ENCODE data around the gene DISC1.
"Not testable (repeated sequence)": the region's sequence is repeated elsewhere in the genome, so short reads cannot be mapped to it uniquely, and the experiment has no call there.

DISC1 gene

GRCh38 chr1:231936983-231937775, 310.6 kb downstream of the DISC1 start:
- Mint-ChIP-seq H3K27me3 (no peaks in the 10 kb centered on the region), H3K9me3 (no peaks in the 10 kb centered on the region), H3K4me3 (no peak overlapping the region), H3K27ac (no peak overlapping the region), H3K36me3 (ENCODE audit: low read depth) (no peaks in the 10 kb centered on the region), H3K4me1 (no peaks in the 10 kb centered on the region)
- no peak for DNase-seq
- ATAC-seq = no peak

- ATAC-seq (no peak), DNase-seq (no peak)
- no peaks in the 10 kb centered on the region for H3K9me3 Mint-ChIP-seq
- peaks cover 1% of the 10 kb centered on the region for H3K36me3 Mint-ChIP-seq (ENCODE audit: low read depth)
- H3K27me3 Mint-ChIP-seq = no peaks in the 10 kb centered on the region
- H3K4me1 Mint-ChIP-seq = no peaks in the 10 kb centered on the region
- H3K27ac Mint-ChIP-seq = no peak overlapping the region
- H3K4me3 Mint-ChIP-seq = no peak overlapping the region
Observed at GRCh38 chr1:231938211-231938610, 311.6 kb downstream of the DISC1 start.

DNA sequence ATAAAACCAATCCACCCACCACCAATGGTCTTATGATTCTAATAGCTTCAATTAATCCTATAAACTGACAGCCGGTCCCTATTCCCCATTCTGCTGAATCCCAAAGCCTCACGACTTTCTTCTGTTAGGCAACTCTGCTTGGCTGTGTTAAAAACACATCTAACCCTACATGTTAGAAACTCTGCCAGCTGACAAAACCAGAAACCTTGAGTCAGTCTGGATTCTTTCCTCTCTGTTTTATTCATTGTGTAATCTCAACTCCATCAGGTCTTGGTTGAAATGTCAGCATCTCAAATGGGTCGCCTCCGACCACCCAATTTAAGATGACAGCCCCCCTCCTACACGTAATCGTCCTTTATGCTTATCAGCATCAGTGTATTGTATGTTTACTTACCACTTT, 312.1 kb downstream of the DISC1 start:
- H3K4me3 Mint-ChIP-seq = no peak overlapping the region
- no peak overlapping the region for H3K27ac Mint-ChIP-seq
- H3K27me3 Mint-ChIP-seq = no peaks in the 10 kb centered on the region
- DNase-seq (no peak), ATAC-seq (no peak)
- H3K9me3 Mint-ChIP-seq = no peaks in the 10 kb centered on the region
- H3K36me3 Mint-ChIP-seq (ENCODE audit: low read depth) = peaks cover 1% of the 10 kb centered on the region
- H3K4me1 Mint-ChIP-seq = no peaks in the 10 kb centered on the region

DNA sequence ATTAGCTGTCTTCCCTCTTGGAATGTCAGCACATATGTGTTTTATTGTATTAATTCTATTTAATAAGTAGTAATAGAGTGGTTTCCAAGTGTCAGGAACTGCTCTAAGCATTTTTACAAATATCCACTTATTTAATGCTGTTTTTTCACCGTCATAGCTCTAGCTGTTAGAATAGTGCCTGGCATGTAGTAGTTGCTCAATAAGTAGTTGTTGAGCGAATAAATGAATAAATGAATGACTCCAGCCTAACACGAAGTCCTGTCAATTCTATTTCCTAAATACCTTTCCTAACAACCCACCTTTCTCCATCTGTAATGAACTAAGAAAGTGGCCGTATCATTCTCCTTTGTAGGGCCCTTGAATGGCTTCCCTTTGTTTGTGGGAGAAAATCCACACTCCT, 312.5 kb downstream of the DISC1 start:
- DNase-seq (no peak), ATAC-seq (no peak)
- H3K4me1 Mint-ChIP-seq = no peaks in the 10 kb centered on the region
- H3K27ac Mint-ChIP-seq = no peak overlapping the region
- no peaks in the 10 kb centered on the region for H3K27me3 Mint-ChIP-seq
- no peaks in the 10 kb centered on the region for H3K9me3 Mint-ChIP-seq
- no peak overlapping the region for H3K4me3 Mint-ChIP-seq
- peaks cover 1% of the 10 kb centered on the region for H3K36me3 Mint-ChIP-seq (ENCODE audit: low read depth)

DNA sequence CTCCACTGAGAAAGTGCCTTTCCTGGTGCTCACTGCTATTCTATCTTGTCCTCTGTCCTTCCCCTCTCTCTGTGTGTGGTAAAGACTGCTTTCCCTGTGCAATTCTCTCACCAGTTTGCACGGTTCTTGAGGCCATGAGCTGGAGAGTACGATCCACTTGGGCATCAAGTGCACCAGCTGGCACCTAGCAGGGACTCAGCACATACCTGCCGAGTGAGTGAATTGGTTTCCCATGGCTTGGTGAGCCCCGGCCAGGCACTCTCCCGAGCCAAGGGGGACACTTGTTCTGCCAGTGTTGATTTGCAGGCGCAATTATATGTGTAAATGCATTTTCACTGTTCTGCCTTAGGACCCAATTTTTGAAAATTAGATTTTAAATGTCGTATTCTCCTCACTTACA, 313.5 kb downstream of the DISC1 start:
- no peak overlapping the region for H3K27ac Mint-ChIP-seq
- H3K4me1 Mint-ChIP-seq = no peaks in the 10 kb centered on the region
- DNase-seq (no peak), ATAC-seq (no peak)
- peaks cover 3% of the 10 kb centered on the region for H3K36me3 Mint-ChIP-seq (ENCODE audit: low read depth)
- no peaks in the 10 kb centered on the region for H3K27me3 Mint-ChIP-seq
- H3K9me3 Mint-ChIP-seq = peaks cover under 1% of the 10 kb centered on the region
- no peak overlapping the region for H3K4me3 Mint-ChIP-seq

- Mint-ChIP-seq H3K4me3 (no peak overlapping the region), H3K27ac (no peak overlapping the region), H3K4me1 (no peaks in the 10 kb centered on the region), H3K36me3 (ENCODE audit: low read depth) (peaks cover 3% of the 10 kb centered on the region), H3K27me3 (no peaks in the 10 kb centered on the region), H3K9me3 (peaks cover 5% of the 10 kb centered on the region)
- no peak for DNase-seq
- ATAC-seq = no peak
Observed at GRCh38 chr1:231940701-231941100, 314.1 kb downstream of the DISC1 start.

DNA sequence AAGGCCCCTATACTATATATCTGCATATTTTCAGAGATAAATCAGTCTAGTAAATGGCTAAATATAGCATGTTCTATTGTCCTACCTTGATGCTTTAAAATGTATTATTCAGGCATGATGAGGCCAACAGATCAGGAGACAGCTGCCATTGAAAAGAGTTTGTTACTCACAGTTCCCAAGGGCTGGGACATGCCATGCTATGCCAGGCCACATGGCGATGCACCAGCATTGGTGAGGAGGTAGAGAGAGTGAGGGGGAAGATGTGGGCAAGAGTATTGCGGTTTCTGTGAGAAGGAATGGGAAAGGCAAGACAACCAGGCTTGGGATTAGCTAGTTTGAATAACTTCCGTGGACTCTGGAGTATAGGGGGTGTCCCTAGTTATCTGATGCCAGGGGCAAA, 316.5 kb downstream of the DISC1 start:
- DNase-seq (no peak), ATAC-seq (no peak)
- Mint-ChIP-seq H3K4me3 (no peak overlapping the region), H3K36me3 (ENCODE audit: low read depth) (peaks cover 3% of the 10 kb centered on the region), H3K4me1 (no peaks in the 10 kb centered on the region), H3K9me3 (peaks cover 11% of the 10 kb centered on the region), H3K27ac (no peak overlapping the region), H3K27me3 (no peaks in the 10 kb centered on the region)

DNA sequence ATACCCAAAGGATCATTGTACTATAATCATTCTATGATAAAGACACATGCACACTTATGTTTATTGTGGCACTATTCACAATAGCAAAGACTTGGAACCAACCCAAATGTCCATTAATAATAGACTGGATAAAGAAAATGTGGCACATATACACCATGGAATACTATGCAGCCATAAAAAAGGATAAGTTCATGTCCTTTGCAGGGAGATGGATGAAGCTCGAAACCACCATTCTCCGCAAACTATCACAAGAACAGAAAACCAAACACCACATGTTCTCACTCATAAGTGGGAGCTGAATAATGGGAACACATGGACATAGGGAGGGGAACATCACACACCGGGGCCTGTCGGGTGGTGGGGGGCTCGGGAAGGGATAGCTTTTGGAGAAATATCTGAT, 321.5 kb downstream of the DISC1 start:
- not testable (repeated sequence) for H3K27ac Mint-ChIP-seq; H3K4me3 Mint-ChIP-seq; DNase-seq; H3K27me3 Mint-ChIP-seq; H3K36me3 Mint-ChIP-seq (ENCODE audit: low read depth); H3K4me1 Mint-ChIP-seq; ATAC-seq
- H3K9me3 Mint-ChIP-seq = peaks cover 11% of the 10 kb centered on the region

DNA sequence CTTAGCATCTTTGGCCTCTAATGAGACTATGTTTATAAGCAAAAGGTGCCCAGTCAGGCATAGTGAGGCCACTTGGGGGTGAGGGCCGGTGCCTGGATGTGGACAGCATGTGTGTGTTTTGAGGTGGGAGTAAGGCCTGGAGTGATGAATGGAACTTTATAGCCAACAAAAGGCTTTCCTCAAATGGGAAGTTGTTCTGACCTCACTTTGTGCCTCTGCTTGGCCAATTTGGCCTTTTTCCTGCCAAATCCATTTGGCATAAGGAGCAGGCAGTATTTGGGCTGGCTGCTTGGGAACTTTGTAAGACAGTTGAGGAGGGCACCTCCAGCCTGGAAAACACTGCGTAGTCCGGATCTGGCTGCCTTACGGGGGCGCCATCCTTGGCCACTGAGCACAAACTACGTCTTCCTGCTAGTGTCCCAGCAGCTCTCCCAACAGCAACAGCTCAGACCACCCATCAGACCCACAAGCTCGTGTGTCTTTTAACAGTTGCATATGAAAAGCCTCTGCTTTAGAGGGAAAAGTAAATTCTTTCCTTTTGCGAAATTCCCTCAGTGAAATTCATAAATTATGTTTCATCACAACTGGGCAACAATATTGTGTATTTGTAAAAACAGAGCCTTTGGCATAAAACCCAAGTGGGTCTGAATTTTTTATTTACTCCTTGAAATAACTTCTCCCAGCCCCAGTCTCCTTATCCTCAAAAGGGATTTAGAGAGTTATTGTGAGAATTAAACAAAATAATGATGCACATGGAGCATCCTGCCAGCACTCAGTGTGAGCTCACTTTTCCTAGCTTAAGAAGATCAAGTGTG, 322.9 kb downstream of the DISC1 start:
- Mint-ChIP-seq H3K9me3 (peaks cover 11% of the 10 kb centered on the region), H3K27ac (no peak overlapping the region), H3K4me3 (no peak overlapping the region), H3K36me3 (ENCODE audit: low read depth) (peaks cover 2% of the 10 kb centered on the region), H3K4me1 (no peaks in the 10 kb centered on the region), H3K27me3 (no peaks in the 10 kb centered on the region)
- no peak for ATAC-seq
- DNase-seq = no peak

GRCh38 chr1:231950331-231951128, 323.9 kb downstream of the DISC1 start:
- peaks cover 6% of the 10 kb centered on the region for H3K9me3 Mint-ChIP-seq
- H3K4me3 Mint-ChIP-seq = no peak overlapping the region
- H3K27me3 Mint-ChIP-seq = no peaks in the 10 kb centered on the region
- no peak for ATAC-seq
- no peaks in the 10 kb centered on the region for H3K36me3 Mint-ChIP-seq (ENCODE audit: low read depth)
- no peak overlapping the region for H3K27ac Mint-ChIP-seq
- no peak for DNase-seq
- H3K4me1 Mint-ChIP-seq = no peaks in the 10 kb centered on the region

DNA sequence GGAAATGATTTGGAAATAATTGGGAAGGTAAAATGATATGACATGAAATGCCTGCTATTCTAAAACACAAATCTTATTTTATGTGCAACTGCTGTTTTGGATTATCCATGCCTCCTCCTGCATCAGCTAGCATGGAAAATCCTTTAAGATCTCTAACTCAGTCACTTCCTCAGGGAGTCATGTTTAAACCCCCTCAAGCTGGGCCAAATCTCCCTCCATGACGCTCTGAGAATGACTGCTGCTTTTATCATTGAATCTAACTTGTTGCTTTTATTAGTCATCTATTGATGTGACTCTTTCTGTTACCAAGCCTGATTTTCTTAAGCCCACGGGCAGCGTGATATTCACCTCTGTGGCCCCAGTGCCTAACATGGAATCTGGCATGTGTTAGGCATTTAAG, 324.8 kb downstream of the DISC1 start:
- H3K4me3 Mint-ChIP-seq = no peak overlapping the region
- no peaks in the 10 kb centered on the region for H3K27me3 Mint-ChIP-seq
- H3K36me3 Mint-ChIP-seq (ENCODE audit: low read depth) = no peaks in the 10 kb centered on the region
- DNase-seq = no peak
- no peak for ATAC-seq
- no peaks in the 10 kb centered on the region for H3K4me1 Mint-ChIP-seq
- no peak overlapping the region for H3K27ac Mint-ChIP-seq
- peaks cover 5% of the 10 kb centered on the region for H3K9me3 Mint-ChIP-seq

GRCh38 chr1:231952154-231952553, 325.6 kb downstream of the DISC1 start:
- DNase-seq = no peak
- Mint-ChIP-seq H3K27ac (no peak overlapping the region), H3K4me1 (no peaks in the 10 kb centered on the region), H3K9me3 (no peaks in the 10 kb centered on the region), H3K27me3 (no peaks in the 10 kb centered on the region), H3K4me3 (no peak overlapping the region), H3K36me3 (ENCODE audit: low read depth) (no peaks in the 10 kb centered on the region)
- ATAC-seq = no peak

DNA sequence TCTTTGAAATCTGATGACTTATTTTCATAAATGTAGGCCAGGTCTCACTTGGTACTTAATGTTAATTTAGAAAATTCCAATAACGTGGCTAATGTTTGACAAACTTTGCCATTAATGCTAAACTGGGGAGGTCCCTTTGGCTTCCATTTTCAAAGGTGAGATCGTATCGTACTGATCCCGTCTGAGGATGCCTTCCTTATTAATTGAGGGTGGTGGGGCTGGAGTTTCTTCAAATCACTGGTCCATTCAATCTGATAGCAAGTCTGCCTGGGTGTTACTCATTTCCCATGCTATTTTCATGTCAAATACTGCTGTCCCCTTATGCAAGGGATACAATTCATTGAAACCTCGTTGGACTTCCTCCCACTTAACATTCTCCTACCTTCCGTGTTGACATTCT, 327.1 kb downstream of the DISC1 start:
- Mint-ChIP-seq H3K9me3 (no peaks in the 10 kb centered on the region), H3K36me3 (ENCODE audit: low read depth) (no peaks in the 10 kb centered on the region), H3K4me1 (no peaks in the 10 kb centered on the region), H3K27me3 (no peaks in the 10 kb centered on the region), H3K4me3 (no peak overlapping the region), H3K27ac (no peak overlapping the region)
- DNase-seq = no peak
- ATAC-seq = no peak

DNA sequence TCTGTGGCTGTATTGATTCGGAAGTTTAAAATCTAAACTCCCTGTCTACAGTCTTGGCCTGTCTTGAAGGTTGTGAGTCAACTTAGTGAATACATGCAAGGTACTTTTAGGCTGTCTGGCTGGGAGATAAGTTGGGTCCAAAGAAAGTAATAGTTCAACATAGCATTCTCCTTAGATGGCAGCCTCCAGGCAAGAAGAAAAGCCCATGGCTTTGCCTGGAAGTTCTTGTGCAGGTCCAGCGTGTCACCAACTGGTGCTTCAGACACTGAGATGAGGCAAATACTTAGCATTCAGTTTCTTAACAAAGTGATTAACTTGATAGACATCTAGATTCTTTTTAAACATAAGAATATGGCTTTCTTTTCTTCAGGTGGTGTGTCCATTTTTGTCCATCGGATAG, 328.2 kb downstream of the DISC1 start:
- H3K4me3 Mint-ChIP-seq = no peak overlapping the region
- no peaks in the 10 kb centered on the region for H3K9me3 Mint-ChIP-seq
- no peaks in the 10 kb centered on the region for H3K27me3 Mint-ChIP-seq
- no peak overlapping the region for H3K27ac Mint-ChIP-seq
- DNase-seq (no peak), ATAC-seq (no peak)
- no peaks in the 10 kb centered on the region for H3K4me1 Mint-ChIP-seq
- H3K36me3 Mint-ChIP-seq (ENCODE audit: low read depth) = no peaks in the 10 kb centered on the region

GRCh38 chr1:231957359-231957758, 330.8 kb downstream of the DISC1 start:
- Mint-ChIP-seq H3K4me1 (no peaks in the 10 kb centered on the region), H3K9me3 (no peaks in the 10 kb centered on the region), H3K27ac (no peak overlapping the region), H3K36me3 (ENCODE audit: low read depth) (no peaks in the 10 kb centered on the region), H3K27me3 (no peaks in the 10 kb centered on the region), H3K4me3 (no peak overlapping the region)
- DNase-seq (no peak), ATAC-seq (no peak)

Measured in activated naive CD8-positive, alpha-beta T cell treated with anti-CD3 and anti-CD28 coated beads, Interleukin-2, amount 50 U/mL, for 24 hours (primary cell).